DMS153 treated with DMSO at 0.1 percent for 48 hours (cell line): Measurements from ENCODE around the gene SIPA1L3.
"Not testable (repeated sequence)": the region's sequence is repeated elsewhere in the genome, so short reads cannot be mapped to it uniquely, and the experiment has no call there.

Experiments
- DNase-seq: peaks from one replicate; lab custom pipeline; 2025; ENCODE audit not compliant: unreplicated experiment; lab: John Stamatoyannopoulos, UW

The SIPA1L3 gene

GRCh38 chr19:37907735-37908455, 887 bp downstream of the SIPA1L3 start:
- no peak for DNase-seq

GRCh38 chr19:37909661-37910199, 2.7 kb downstream of the SIPA1L3 start:
- no peak for DNase-seq

GRCh38 chr19:37914908-37915307, 7.9 kb downstream of the SIPA1L3 start:
- peak; percentile 30 for DNase-seq

- DNase-seq, result no peak
Observed at GRCh38 chr19:37920591-37921450, 13.8 kb downstream of the SIPA1L3 start.

- not testable (repeated sequence) for DNase-seq
Observed at GRCh38 chr19:37924573-37924972, 17.6 kb downstream of the SIPA1L3 start.

- DNase-seq, result no peak
Observed at GRCh38 chr19:37925212-37925611, 18.2 kb downstream of the SIPA1L3 start.

GRCh38 chr19:37926255-37926654, 19.2 kb downstream of the SIPA1L3 start:
- no peak for DNase-seq

GRCh38 chr19:37926711-37927110, 19.7 kb downstream of the SIPA1L3 start:
- DNase-seq, result no peak

GRCh38 chr19:37928527-37929286, 21.7 kb downstream of the SIPA1L3 start:
- DNase-seq, result no peak

- no peak for DNase-seq
Observed at GRCh38 chr19:37929355-37929923, 22.4 kb downstream of the SIPA1L3 start.

- no peak for DNase-seq
Observed at GRCh38 chr19:37930416-37930815, 23.4 kb downstream of the SIPA1L3 start.

GRCh38 chr19:37931881-37932655, 25.1 kb downstream of the SIPA1L3 start:
- peak; percentile 91 for DNase-seq

- no peak for DNase-seq
Observed at GRCh38 chr19:37932985-37933936, 26.3 kb downstream of the SIPA1L3 start.

GRCh38 chr19:37933937-37934358, 26.9 kb downstream of the SIPA1L3 start:
- DNase-seq, result no peak

GRCh38 chr19:37935341-37935740, 28.3 kb downstream of the SIPA1L3 start:
- no peak for DNase-seq

GRCh38 chr19:37936166-37936565, 29.2 kb downstream of the SIPA1L3 start:
- no peak for DNase-seq

- no peak for DNase-seq
Observed at GRCh38 chr19:37936886-37937285, 29.9 kb downstream of the SIPA1L3 start.

GRCh38 chr19:37938353-37938752, 31.3 kb downstream of the SIPA1L3 start:
- DNase-seq, result no peak
